PFSK-1 (cell line): ENCODE measurements around the gene GOLGA6B.

Source experiments
- FOXP2 ChIP-seq: optimal IDR thresholded peaks from 2 replicates; pipeline ENCODE3; 2011; ENCODE audit warnings: borderline replicate concordance, control low read depth, inconsistent platforms; ENCODE audit not compliant: insufficient read depth; ENCODE audit errors: extremely low read length, extremely low read depth
- POLR2AphosphoS5 ChIP-seq: IDR thresholded peaks from 2 replicates; pipeline ENCODE4 v1.6.1; 2012; ENCODE audit warnings: low read depth, mild to moderate bottlenecking, control low read depth, low read length, moderate library complexity
- REST ChIP-seq, 2 experiments: IDR thresholded peaks; 2 replicates each; pipeline versions ENCODE4 v1.6.1 to v1.8.0; 2011 to 2012; ENCODE audit warnings: low read depth in 2 of 2, low read length in 2 of 2, control low read depth in 1 of 2, inconsistent platforms in 1 of 2, mild to moderate bottlenecking in 1 of 2, moderate library complexity in 1 of 2; ENCODE audit not compliant: insufficient read depth in 1 of 2
- SIN3A ChIP-seq: IDR thresholded peaks from 2 replicates; pipeline ENCODE4 v1.6.1; 2012; ENCODE audit warnings: mild to moderate bottlenecking, low read length, moderate library complexity, borderline replicate concordance; ENCODE audit not compliant: insufficient read depth
- TAF1 ChIP-seq: IDR thresholded peaks from 2 replicates; pipeline ENCODE4 v1.6.1; 2012; ENCODE audit warnings: low read length, control low read depth, borderline replicate concordance; ENCODE audit not compliant: insufficient read depth

GOLGA6B gene

GRCh38 chr15:72700076-72700475 lies 45.6 kb downstream of the GOLGA6B start:
- TF ChIP-seq REST (IDR thresholded peaks at IDR 0.05; ENCODE audit: insufficient read depth in 1 of 2, low read depth in 2 of 2, low read length in 2 of 2) (no peak), POLR2AphosphoS5 (no peak), TAF1 (no peak)

- TF ChIP-seq FOXP2 (no peak), REST (IDR thresholded peaks at IDR 0.05; ENCODE audit: insufficient read depth in 1 of 2, low read depth in 2 of 2, low read length in 2 of 2) (no peak), TAF1 (no peak), SIN3A (no peak), POLR2AphosphoS5 (no peak)
Observed at GRCh38 chr15:72706266-72706665, 51.8 kb downstream of the GOLGA6B start.
